ENCODE data around the gene RSPO4.

GRCh38 chr20:1035466-1035865 is 33.4 kb upstream of the RSPO4 start:
- TF ChIP-seq CTCF (conservative IDR thresholded peaks at IDR 0.05; ENCODE audit: low read length) (no peak), EZH2phosphoT487 (IDR thresholded peaks at IDR 0.05; ENCODE audit: borderline replicate concordance, low read depth, low read length) (no peak)

All from OCI-LY7 (cell line).